ENCODE results near the gene CERS1. TPM values are rescaled to one million over a fixed set of nuclear protein-coding genes. Genes with fewer than 3 reads are reported as not detected.

CERS1 gene
- 0.29 and 0.66 TPM in 2 replicates for total RNA-seq

GRCh38 chr19:18895824-18896341, at the start of gene CERS1:
CERS1 (minus strand) TSS chr19:18896158; CDS start chr19:18896072, 86 bp downstream.

GRCh38 chr19:18940769-18941627, 45.0 kb upstream of the CERS1 start, which contains the start of gene HOMER3:
HOMER3 (minus strand) TSS chr19:18941217; CDS start chr19:18938982, 2,235 bp downstream.

GRCh38 chr19:18919086-18919899, 23.3 kb upstream of the CERS1 start, which contains the start of the genes COPE and DDX49:
COPE (minus strand) TSS chr19:18919387; CDS start chr19:18919348, 39 bp downstream.
DDX49 (plus strand) TSS chr19:18919715; CDS start chr19:18919742, 27 bp downstream.

GRCh38 chr19:18831524-18832305, 64.2 kb downstream of the CERS1 start, which contains the start of gene UPF1:
UPF1 (plus strand) TSS chr19:18831959; CDS start chr19:18832210, 251 bp downstream.

Other genes starting within 250 kb of the CERS1 start
- gene CRTC1, start 212.5 kb downstream of the CERS1 start, total RNA-seq = 3.0 and 3.5 TPM in 2 replicates
- not detected in 2 replicates for gene COMP, start 104.9 kb downstream of the CERS1 start, total RNA-seq
- gene UPF1, start 64.2 kb downstream of the CERS1 start, total RNA-seq = 60.4 and 76.5 TPM in 2 replicates
- gene COPE, start 23.2 kb upstream of the CERS1 start, total RNA-seq = 250 and 353 TPM in 2 replicates
- gene DDX49, start 23.6 kb upstream of the CERS1 start, total RNA-seq = 84.6 and 95.4 TPM in 2 replicates
- 42.0 and 88.6 TPM in 2 replicates for gene HOMER3, start 45.1 kb upstream of the CERS1 start, total RNA-seq
- gene SUGP2, start 137.4 kb upstream of the CERS1 start, total RNA-seq = 22.8 and 57.6 TPM in 2 replicates
- gene ARMC6, start 137.4 kb upstream of the CERS1 start, total RNA-seq = 38.1 and 66.6 TPM in 2 replicates
- 6.1 and 7.3 TPM in 2 replicates for gene SLC25A42, start 167.8 kb upstream of the CERS1 start, total RNA-seq
- 16.0 and 25.6 TPM in 2 replicates for gene TMEM161A, start 242.3 kb upstream of the CERS1 start, total RNA-seq

Measured in placental pericyte (primary cell).